Measurements from ENCODE around the gene UNKL.

GRCh38 chr16:1426734-1427471 lies 12.4 kb upstream of the UNKL start:
- TF ChIP-seq CTCF (IDR thresholded peaks at IDR 0.05) (peak; percentile 13), EZH2phosphoT487 (IDR thresholded peaks at IDR 0.05) (no peak)

All from neural progenitor cell (in vitro differentiated cells).